ENCODE results near the gene NRN1.

The NRN1 gene

DNA sequence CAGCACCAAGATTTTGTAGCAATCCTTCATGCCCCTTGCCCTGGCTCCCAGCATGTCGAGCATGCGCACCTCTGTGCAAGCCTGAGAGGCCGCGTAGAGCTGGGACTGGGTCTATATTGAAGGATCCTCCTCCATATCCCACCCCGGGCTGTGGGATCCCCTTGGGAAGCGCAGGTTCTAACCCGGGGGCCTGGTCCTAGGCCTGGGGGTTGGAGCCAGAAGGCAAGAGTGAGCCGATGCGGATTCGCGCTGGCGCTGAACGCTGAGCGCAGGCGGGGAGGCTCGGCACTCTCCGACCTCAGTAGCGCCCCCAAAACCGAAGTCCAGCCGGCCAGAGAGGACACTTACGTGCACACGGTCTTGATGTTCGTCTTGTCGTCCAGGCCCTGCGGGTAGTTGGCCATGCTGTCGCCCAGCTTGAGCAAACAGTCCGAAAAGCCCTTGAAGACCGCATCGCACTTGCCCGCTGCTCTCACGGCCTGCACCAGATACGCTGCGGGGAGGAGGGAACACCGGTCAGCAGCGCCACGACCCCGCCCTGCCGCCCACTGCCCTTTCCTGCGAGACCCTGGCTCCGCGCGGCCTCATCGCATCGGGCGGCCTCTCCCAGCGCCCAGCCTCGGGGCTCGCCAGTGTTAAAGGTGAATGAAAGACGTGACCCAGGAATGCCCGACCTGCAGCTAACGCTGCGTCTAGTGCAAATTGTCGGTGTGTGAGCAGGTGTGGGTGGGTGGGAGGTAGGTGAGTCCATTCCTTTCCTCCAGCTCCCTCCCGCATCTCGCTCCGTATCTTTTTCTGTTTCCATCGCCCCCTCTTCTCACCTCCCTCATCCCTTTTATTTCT lies 4.5 kb downstream of the NRN1 start:
- CTCF ChIA-PET: no interaction called here
- Histone ChIP-seq H3K4me1 (ENCODE audit: control insufficient read depth, insufficient read depth, low read length) (peaks cover 6% of the 10 kb centered on the region), H3K36me3 (ENCODE audit: control insufficient read depth in 2 of 2, insufficient read depth in 1 of 2, low read length in 2 of 2) (peaks cover 7 to 24% of the 10 kb centered on the region in 2 experiments), H3K9me3 (ENCODE audit: control insufficient read depth, insufficient read depth, low read depth, low read length) (no peaks in the 10 kb centered on the region), H3K27ac (ENCODE audit: extremely low read depth, low read depth, low read length) (no peak overlapping the region), H3K4me3 (ENCODE audit: low read depth, low read length) (no peak overlapping the region)
- TF ChIP-seq ZEB2 (tag by site-specific recombination; IDR thresholded peaks at IDR 0.05) (no peak), ZBTB1 (tag by site-specific recombination; IDR thresholded peaks at IDR 0.05) (no peak), KLF9 (tag by site-specific recombination; IDR thresholded peaks at IDR 0.05; ENCODE audit: low read depth) (no peak), ZNF776 (tag by site-specific recombination; IDR thresholded peaks at IDR 0.05; ENCODE audit: borderline replicate concordance) (no peak), KLF1 (tag by site-specific recombination; IDR thresholded peaks at IDR 0.05) (no peak), ZNF2 (tag by site-specific recombination; IDR thresholded peaks at IDR 0.05) (no peak), ZNF24 (tag by site-specific recombination; IDR thresholded peaks at IDR 0.05) (no peak), GLIS2 (tag by site-specific recombination; IDR thresholded peaks at IDR 0.05) (no peak), ZNF747 (tag by site-specific recombination; IDR thresholded peaks at IDR 0.05) (no peak)
- TF ChIP-seq, protein P1, sequence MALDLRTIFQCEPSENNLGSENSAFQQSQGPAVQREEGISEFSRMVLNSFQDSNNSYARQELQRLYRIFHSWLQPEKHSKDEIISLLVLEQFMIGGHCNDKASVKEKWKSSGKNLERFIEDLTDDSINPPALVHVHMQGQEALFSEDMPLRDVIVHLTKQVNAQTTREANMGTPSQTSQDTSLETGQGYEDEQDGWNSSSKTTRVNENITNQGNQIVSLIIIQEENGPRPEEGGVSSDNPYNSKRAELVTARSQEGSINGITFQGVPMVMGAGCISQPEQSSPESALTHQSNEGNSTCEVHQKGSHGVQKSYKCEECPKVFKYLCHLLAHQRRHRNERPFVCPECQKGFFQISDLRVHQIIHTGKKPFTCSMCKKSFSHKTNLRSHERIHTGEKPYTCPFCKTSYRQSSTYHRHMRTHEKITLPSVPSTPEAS (tag by site-specific recombination; IDR thresholded peaks at IDR 0.05): no peak
- TF ChIP-seq, protein P2, sequence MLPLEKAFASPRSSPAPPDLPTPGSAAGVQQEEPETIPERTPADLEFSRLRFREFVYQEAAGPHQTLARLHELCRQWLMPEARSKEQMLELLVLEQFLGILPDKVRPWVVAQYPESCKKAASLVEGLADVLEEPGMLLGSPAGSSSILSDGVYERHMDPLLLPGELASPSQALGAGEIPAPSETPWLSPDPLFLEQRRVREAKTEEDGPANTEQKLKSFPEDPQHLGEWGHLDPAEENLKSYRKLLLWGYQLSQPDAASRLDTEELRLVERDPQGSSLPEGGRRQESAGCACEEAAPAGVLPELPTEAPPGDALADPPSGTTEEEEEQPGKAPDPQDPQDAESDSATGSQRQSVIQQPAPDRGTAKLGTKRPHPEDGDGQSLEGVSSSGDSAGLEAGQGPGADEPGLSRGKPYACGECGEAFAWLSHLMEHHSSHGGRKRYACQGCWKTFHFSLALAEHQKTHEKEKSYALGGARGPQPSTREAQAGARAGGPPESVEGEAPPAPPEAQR (tag by site-specific recombination; IDR thresholded peaks at IDR 0.05): no peak
- TF ChIP-seq, protein P3, sequence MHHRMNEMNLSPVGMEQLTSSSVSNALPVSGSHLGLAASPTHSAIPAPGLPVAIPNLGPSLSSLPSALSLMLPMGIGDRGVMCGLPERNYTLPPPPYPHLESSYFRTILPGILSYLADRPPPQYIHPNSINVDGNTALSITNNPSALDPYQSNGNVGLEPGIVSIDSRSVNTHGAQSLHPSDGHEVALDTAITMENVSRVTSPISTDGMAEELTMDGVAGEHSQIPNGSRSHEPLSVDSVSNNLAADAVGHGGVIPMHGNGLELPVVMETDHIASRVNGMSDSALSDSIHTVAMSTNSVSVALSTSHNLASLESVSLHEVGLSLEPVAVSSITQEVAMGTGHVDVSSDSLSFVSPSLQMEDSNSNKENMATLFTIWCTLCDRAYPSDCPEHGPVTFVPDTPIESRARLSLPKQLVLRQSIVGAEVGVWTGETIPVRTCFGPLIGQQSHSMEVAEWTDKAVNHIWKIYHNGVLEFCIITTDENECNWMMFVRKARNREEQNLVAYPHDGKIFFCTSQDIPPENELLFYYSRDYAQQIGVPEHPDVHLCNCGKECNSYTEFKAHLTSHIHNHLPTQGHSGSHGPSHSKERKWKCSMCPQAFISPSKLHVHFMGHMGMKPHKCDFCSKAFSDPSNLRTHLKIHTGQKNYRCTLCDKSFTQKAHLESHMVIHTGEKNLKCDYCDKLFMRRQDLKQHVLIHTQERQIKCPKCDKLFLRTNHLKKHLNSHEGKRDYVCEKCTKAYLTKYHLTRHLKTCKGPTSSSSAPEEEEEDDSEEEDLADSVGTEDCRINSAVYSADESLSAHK (tag by site-specific recombination; IDR thresholded peaks at IDR 0.05): no peak
- POLR2A ChIA-PET: no interaction called here

DNA sequence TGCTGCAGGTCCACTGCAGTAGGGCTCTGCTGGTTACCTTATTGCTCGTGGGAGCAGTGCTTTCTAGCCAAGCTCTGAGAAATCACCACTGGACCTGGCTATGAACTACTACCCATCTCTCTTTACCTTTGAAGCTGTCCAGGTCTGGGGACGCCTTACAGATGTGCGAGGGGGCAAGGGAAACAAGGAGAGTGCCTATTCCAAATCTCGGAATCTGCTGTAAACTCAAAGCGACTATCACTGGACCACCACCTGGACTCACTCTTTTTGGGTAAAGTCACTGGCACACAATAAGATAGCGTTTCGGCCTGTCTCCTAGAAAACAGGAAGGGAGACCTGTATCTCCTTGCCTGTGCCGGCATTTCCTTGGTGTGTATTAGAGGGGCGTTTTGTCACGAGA lies 5.3 kb downstream of the NRN1 start:
- H3K4me3 ChIP-seq (ENCODE audit: low read depth, low read length): no peak overlapping the region
- H3K27ac ChIP-seq (ENCODE audit: extremely low read depth, low read depth, low read length): no peak overlapping the region
- ChIA-PET CTCF (no interaction called here), POLR2A (no interaction called here)
- H3K9me3 ChIP-seq (ENCODE audit: control insufficient read depth, insufficient read depth, low read depth, low read length): no peaks in the 10 kb centered on the region
- peaks cover 7 to 24% of the 10 kb centered on the region in 2 experiments for H3K36me3 ChIP-seq (ENCODE audit: control insufficient read depth in 2 of 2, insufficient read depth in 1 of 2, low read length in 2 of 2)
- peaks cover 6% of the 10 kb centered on the region for H3K4me1 ChIP-seq (ENCODE audit: control insufficient read depth, insufficient read depth, low read length)
- TF ChIP-seq, protein P4, sequence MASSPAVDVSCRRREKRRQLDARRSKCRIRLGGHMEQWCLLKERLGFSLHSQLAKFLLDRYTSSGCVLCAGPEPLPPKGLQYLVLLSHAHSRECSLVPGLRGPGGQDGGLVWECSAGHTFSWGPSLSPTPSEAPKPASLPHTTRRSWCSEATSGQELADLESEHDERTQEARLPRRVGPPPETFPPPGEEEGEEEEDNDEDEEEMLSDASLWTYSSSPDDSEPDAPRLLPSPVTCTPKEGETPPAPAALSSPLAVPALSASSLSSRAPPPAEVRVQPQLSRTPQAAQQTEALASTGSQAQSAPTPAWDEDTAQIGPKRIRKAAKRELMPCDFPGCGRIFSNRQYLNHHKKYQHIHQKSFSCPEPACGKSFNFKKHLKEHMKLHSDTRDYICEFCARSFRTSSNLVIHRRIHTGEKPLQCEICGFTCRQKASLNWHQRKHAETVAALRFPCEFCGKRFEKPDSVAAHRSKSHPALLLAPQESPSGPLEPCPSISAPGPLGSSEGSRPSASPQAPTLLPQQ (tag by site-specific recombination; IDR thresholded peaks at IDR 0.05): no peak
- TF ChIP-seq ZFHX2 (tag by site-specific recombination; conservative IDR thresholded peaks at IDR 0.05) (no peak), ZNF621 (tag by site-specific recombination; IDR thresholded peaks at IDR 0.05) (no peak), ZNF302 (tag by site-specific recombination; IDR thresholded peaks at IDR 0.05; ENCODE audit: low read depth) (no peak), ZNF433 (tag by site-specific recombination; IDR thresholded peaks at IDR 0.05; ENCODE audit: low read depth) (no peak), SALL2 (tag by site-specific recombination; IDR thresholded peaks at IDR 0.05; ENCODE audit: borderline replicate concordance) (no peak), ZNF366 (tag by site-specific recombination; conservative IDR thresholded peaks at IDR 0.05) (no peak), ZNF341 (tag by site-specific recombination; IDR thresholded peaks at IDR 0.05; ENCODE audit: low read depth) (no peak), ZNF23 (tag by site-specific recombination; IDR thresholded peaks at IDR 0.05; ENCODE audit: borderline replicate concordance) (no peak)
- TF ChIP-seq, protein P5, sequence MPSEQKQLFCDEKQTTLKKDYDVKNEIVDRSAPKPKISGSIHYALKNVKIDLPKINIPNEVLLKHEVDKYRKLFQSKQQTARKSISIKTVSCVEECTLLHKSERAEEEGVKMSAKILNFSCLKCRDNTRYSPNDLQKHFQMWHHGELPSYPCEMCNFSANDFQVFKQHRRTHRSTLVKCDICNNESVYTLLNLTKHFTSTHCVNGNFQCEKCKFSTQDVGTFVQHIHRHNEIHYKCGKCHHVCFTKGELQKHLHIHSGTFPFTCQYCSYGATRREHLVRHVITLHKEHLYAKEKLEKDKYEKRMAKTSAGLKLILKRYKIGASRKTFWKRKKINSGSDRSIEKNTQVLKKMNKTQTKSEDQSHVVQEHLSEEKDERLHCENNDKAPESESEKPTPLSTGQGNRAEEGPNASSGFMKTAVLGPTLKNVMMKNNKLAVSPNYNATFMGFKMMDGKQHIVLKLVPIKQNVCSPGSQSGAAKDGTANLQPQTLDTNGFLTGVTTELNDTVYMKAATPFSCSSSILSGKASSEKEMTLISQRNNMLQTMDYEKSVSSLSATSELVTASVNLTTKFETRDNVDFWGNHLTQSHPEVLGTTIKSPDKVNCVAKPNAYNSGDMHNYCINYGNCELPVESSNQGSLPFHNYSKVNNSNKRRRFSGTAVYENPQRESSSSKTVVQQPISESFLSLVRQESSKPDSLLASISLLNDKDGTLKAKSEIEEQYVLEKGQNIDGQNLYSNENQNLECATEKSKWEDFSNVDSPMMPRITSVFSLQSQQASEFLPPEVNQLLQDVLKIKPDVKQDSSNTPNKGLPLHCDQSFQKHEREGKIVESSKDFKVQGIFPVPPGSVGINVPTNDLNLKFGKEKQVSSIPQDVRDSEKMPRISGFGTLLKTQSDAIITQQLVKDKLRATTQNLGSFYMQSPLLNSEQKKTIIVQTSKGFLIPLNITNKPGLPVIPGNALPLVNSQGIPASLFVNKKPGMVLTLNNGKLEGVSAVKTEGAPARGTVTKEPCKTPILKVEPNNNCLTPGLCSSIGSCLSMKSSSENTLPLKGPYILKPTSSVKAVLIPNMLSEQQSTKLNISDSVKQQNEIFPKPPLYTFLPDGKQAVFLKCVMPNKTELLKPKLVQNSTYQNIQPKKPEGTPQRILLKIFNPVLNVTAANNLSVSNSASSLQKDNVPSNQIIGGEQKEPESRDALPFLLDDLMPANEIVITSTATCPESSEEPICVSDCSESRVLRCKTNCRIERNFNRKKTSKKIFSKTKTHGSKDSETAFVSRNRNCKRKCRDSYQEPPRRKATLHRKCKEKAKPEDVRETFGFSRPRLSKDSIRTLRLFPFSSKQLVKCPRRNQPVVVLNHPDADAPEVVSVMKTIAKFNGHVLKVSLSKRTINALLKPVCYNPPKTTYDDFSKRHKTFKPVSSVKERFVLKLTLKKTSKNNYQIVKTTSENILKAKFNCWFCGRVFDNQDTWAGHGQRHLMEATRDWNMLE (tag by site-specific recombination; conservative IDR thresholded peaks at IDR 0.05; ENCODE audit: low read depth): no peak
